Glutamatergic neuron (in vitro differentiated cells): ENCODE results near the gene NUMB. TPM values are rescaled to one million over a fixed set of nuclear protein-coding genes. Genes with fewer than 3 reads are reported as not detected.

Experiments used
- DNase-seq: peaks from one replicate; pipeline ENCODE4 v3.0.0; 2022
- H3K27ac Mint-ChIP-seq: one replicate; pipeline ENCODE4 v1.8.0; 2020; ENCODE audit warnings: mild to moderate bottlenecking, mixed read lengths, inconsistent platforms; ENCODE audit not compliant: unreplicated experiment
- H3K27me3 Mint-ChIP-seq: one replicate; pipeline ENCODE4 v1.8.0; 2020; ENCODE audit warnings: mild to moderate bottlenecking, moderate library complexity, mixed read lengths, inconsistent platforms; ENCODE audit not compliant: unreplicated experiment
- H3K36me3 Mint-ChIP-seq: one replicate; pipeline ENCODE4 v1.8.0; 2020; ENCODE audit warnings: mild to moderate bottlenecking, mixed read lengths, inconsistent platforms; ENCODE audit not compliant: unreplicated experiment
- H3K4me1 Mint-ChIP-seq: one replicate; pipeline ENCODE4 v1.8.0; 2020; ENCODE audit warnings: mild to moderate bottlenecking, low read depth, mixed read lengths, inconsistent platforms; ENCODE audit not compliant: unreplicated experiment
- H3K4me3 Mint-ChIP-seq: one replicate; pipeline ENCODE4 v1.8.0; 2020; ENCODE audit warnings: mild to moderate bottlenecking, mixed read lengths, inconsistent platforms; ENCODE audit not compliant: unreplicated experiment
- H3K9me3 Mint-ChIP-seq: one replicate; pipeline ENCODE4 v1.8.0; 2020; ENCODE audit warnings: mild to moderate bottlenecking, moderate library complexity, mixed read lengths, inconsistent platforms; ENCODE audit not compliant: unreplicated experiment
- CTCF ChIP-seq: fragments of 200-600 bp; sonication (generic); IDR thresholded peaks from one replicate; pipeline ENCODE4 v1.5.0; 2021; ENCODE audit not compliant: partially characterized antibody, unreplicated experiment
- total RNA-seq: library from RNA; stranded (reverse); fragmentation: NEBNext Ultra II Directional; extraction: Animal tissue kit (Norgen Biotek cat#: 25700); gene quantifications from one replicate; pipeline ENCODE4 v1.2.1, GENCODE V29; 2021; ENCODE audit not compliant: unreplicated experiment

Gene NUMB
- total RNA-seq, 1 donor from 2014 or later: 48.0 TPM

DNA sequence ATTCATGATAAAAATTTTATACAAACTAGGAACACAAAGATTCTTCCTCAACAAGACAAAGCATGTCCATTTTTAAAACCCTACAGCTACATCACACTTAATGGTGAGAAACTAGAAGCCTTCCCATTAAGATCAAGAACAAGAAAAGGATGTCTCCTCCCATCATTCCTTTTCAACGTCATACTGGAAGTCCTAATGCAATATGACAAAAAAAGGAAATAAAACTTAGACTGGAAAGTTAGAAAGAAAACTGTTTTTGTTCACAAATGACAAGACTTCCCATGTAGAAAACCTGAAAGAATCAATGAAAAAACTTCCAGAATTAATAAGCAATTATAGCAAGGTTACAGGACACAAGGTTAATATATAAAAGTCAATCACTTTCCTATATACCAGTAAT is 82.5 kb downstream of the NUMB start:
- no peak overlapping the region for H3K4me3 Mint-ChIP-seq
- no peak for TF ChIP-seq CTCF
- no peak overlapping the region for H3K27ac Mint-ChIP-seq
- H3K27me3 Mint-ChIP-seq: no peaks in the 10 kb centered on the region
- no peaks in the 10 kb centered on the region for H3K4me1 Mint-ChIP-seq
- DNase-seq: no peak
- H3K36me3 Mint-ChIP-seq: no peaks in the 10 kb centered on the region
- H3K9me3 Mint-ChIP-seq: no peaks in the 10 kb centered on the region

- H3K27me3 Mint-ChIP-seq: no peaks in the 10 kb centered on the region
- H3K4me3 Mint-ChIP-seq: no peak overlapping the region
- H3K27ac Mint-ChIP-seq: no peak overlapping the region
- DNase-seq: no peak
- no peak for TF ChIP-seq CTCF
- no peaks in the 10 kb centered on the region for H3K36me3 Mint-ChIP-seq
- no peaks in the 10 kb centered on the region for H3K4me1 Mint-ChIP-seq
- H3K9me3 Mint-ChIP-seq: no peaks in the 10 kb centered on the region
These were observed 84.1 kb downstream of the NUMB start for GRCh38 chr14:73374218-73374617.

DNA sequence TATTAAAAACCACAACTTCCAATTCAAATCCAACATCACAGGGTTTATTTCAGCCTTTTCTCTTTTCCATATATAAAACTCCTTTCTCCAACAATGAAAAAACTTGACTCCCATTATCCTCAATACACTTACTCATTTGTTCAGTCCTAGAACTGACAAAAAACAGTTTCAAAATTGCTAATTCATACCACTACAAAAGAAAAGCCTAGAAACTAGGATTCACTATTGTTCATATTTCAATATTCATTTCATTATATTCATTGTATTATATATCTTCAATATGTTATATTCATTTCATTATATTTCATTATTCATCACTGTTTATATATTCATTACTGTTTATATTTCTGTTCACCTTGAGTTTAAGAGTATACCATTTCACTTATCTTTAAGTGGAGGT is 85.8 kb downstream of the NUMB start:
- no peaks in the 10 kb centered on the region for H3K9me3 Mint-ChIP-seq
- H3K27me3 Mint-ChIP-seq: no peaks in the 10 kb centered on the region
- H3K27ac Mint-ChIP-seq: no peak overlapping the region
- no peak overlapping the region for H3K4me3 Mint-ChIP-seq
- DNase-seq: no peak
- H3K36me3 Mint-ChIP-seq: no peaks in the 10 kb centered on the region
- no peaks in the 10 kb centered on the region for H3K4me1 Mint-ChIP-seq
- no peak for TF ChIP-seq CTCF

DNA sequence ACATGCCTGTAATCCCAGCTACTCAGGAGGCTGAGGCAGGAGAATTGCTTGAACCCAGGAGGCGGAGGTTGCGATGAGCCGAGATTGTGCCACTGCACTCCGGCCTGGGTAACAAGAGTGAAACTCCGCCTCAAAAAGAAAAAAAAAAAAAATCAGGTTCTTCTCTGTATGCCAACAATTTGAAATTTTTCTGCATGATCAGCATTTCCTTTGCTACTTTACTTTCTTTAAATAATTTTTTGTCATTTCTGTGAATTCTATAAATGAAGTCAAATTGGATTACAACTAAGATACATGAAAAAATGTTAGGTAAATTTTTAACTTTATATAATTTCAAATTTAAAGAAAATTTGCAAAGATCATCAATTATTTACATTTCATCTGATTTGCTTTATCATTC is 87.8 kb downstream of the NUMB start:
- DNase-seq: no peak
- Mint-ChIP-seq H3K36me3 (no peaks in the 10 kb centered on the region), H3K4me1 (no peaks in the 10 kb centered on the region), H3K9me3 (no peaks in the 10 kb centered on the region), H3K27me3 (no peaks in the 10 kb centered on the region), H3K4me3 (no peak overlapping the region), H3K27ac (no peak overlapping the region)
- no peak for TF ChIP-seq CTCF

- H3K4me1 Mint-ChIP-seq: no peaks in the 10 kb centered on the region
- no peaks in the 10 kb centered on the region for H3K27me3 Mint-ChIP-seq
- H3K9me3 Mint-ChIP-seq: no peaks in the 10 kb centered on the region
- no peak overlapping the region for H3K27ac Mint-ChIP-seq
- no peak for DNase-seq
- H3K36me3 Mint-ChIP-seq: no peaks in the 10 kb centered on the region
- no peak for TF ChIP-seq CTCF
- H3K4me3 Mint-ChIP-seq: no peak overlapping the region
These were observed 88.9 kb downstream of the NUMB start for GRCh38 chr14:73369428-73369827.
